Measurements from ENCODE around the gene RBM15B. TPM values are rescaled to one million over a fixed set of nuclear protein-coding genes. Genes with fewer than 3 reads are reported as not detected.

RBM15B gene
- polyA plus RNA-seq, 1 donor from 2014 or later: 24.1 TPM

GRCh38 chr3:51375136-51375535 is 15.9 kb upstream of the RBM15B start:
- Histone ChIP-seq H2AFZ (ENCODE audit: low read depth, low read length) (no peak overlapping the region), H3K9ac (ENCODE audit: low read length) (no peak overlapping the region), H4K20me1 (ENCODE audit: insufficient read depth) (no peaks in the 10 kb centered on the region), H3F3A (ENCODE audit: insufficient read depth, low read length, poor library complexity, severe bottlenecking) (no peaks in the 10 kb centered on the region), H3K36me3 (ENCODE audit: insufficient read depth, low read length) (no peaks in the 10 kb centered on the region), H3K9me2 (ENCODE audit: insufficient read depth, low read length) (no peaks in the 10 kb centered on the region), H3K4me2 (ENCODE audit: low read length) (no peak overlapping the region), H3K27me3 (ENCODE audit: insufficient read depth, low read depth, low read length) (no peaks in the 10 kb centered on the region), H3K79me2 (replicated peaks; ENCODE audit: insufficient read depth, low read length) (no peaks in the 10 kb centered on the region), H3K27ac (ENCODE audit: low read length) (no peak overlapping the region), H3K9me3 (ENCODE audit: low read length) (no peaks in the 10 kb centered on the region), H3K4me3 (ENCODE audit: low read length) (no peak overlapping the region)
- no peak for TF ChIP-seq TAF1 (IDR thresholded peaks at IDR 0.05; ENCODE audit: low read depth)
- TF ChIP-seq MXI1 (conservative IDR thresholded peaks at IDR 0.05; ENCODE audit: poor library complexity, severe bottlenecking): no peak
- no peak for TF ChIP-seq EZH2 (IDR thresholded peaks at IDR 0.05; ENCODE audit: borderline replicate concordance, insufficient read depth, low read length, poor library complexity, severe bottlenecking)
- no peak for TF ChIP-seq EP300 (conservative IDR thresholded peaks at IDR 0.05; ENCODE audit: poor library complexity, severe bottlenecking)
- TF ChIP-seq POLR2AphosphoS5 (IDR thresholded peaks at IDR 0.05): no peak
- TF ChIP-seq RAD21 (conservative IDR thresholded peaks at IDR 0.05): no peak
- TF ChIP-seq SMC3 (conservative IDR thresholded peaks at IDR 0.05; ENCODE audit: poor library complexity): no peak
- TF ChIP-seq CTCF (IDR thresholded peaks at IDR 0.05; ENCODE audit: poor library complexity, severe bottlenecking): no peak
- no peak for TF ChIP-seq REST (IDR thresholded peaks at IDR 0.05; ENCODE audit: borderline replicate concordance)

GRCh38 chr3:51375571-51375970 is 15.5 kb upstream of the RBM15B start:
- Histone ChIP-seq H3K27me3 (ENCODE audit: insufficient read depth, low read depth, low read length) (no peaks in the 10 kb centered on the region), H3K36me3 (ENCODE audit: insufficient read depth, low read length) (no peaks in the 10 kb centered on the region)

More at GRCh38 chr3:51375571-51375970, 15.5 kb upstream of the RBM15B start:
- Histone ChIP-seq H3K4me3 (ENCODE audit: low read length) (no peak overlapping the region), H3K79me2 (replicated peaks; ENCODE audit: insufficient read depth, low read length) (no peaks in the 10 kb centered on the region), H3K9ac (ENCODE audit: low read length) (no peak overlapping the region), H3K9me3 (ENCODE audit: low read length) (no peaks in the 10 kb centered on the region), H4K20me1 (ENCODE audit: insufficient read depth) (no peaks in the 10 kb centered on the region), H3K27ac (ENCODE audit: low read length) (no peak overlapping the region), H2AFZ (ENCODE audit: low read depth, low read length) (no peak overlapping the region), H3K4me2 (ENCODE audit: low read length) (no peak overlapping the region), H3F3A (ENCODE audit: insufficient read depth, low read length, poor library complexity, severe bottlenecking) (no peaks in the 10 kb centered on the region), H3K9me2 (ENCODE audit: insufficient read depth, low read length) (no peaks in the 10 kb centered on the region)
- no peak for TF ChIP-seq EP300 (conservative IDR thresholded peaks at IDR 0.05; ENCODE audit: poor library complexity, severe bottlenecking)
- TF ChIP-seq CTCF (IDR thresholded peaks at IDR 0.05; ENCODE audit: poor library complexity, severe bottlenecking): no peak
- no peak for TF ChIP-seq RAD21 (conservative IDR thresholded peaks at IDR 0.05)
- no peak for TF ChIP-seq POLR2AphosphoS5 (IDR thresholded peaks at IDR 0.05)
- no peak for TF ChIP-seq EZH2 (IDR thresholded peaks at IDR 0.05; ENCODE audit: borderline replicate concordance, insufficient read depth, low read length, poor library complexity, severe bottlenecking)
- TF ChIP-seq REST (IDR thresholded peaks at IDR 0.05; ENCODE audit: borderline replicate concordance): no peak
- no peak for TF ChIP-seq MXI1 (conservative IDR thresholded peaks at IDR 0.05; ENCODE audit: poor library complexity, severe bottlenecking)
- no peak for TF ChIP-seq TAF1 (IDR thresholded peaks at IDR 0.05; ENCODE audit: low read depth)
- TF ChIP-seq SMC3 (conservative IDR thresholded peaks at IDR 0.05; ENCODE audit: poor library complexity): no peak
